Measurements from ENCODE around the gene ZNF580.

GRCh38 chr19:55672418-55672817, 31.6 kb downstream of the ZNF580 start:
- TF ChIP-seq CTCF (IDR thresholded peaks at IDR 0.05) (no peak), POLR2A (IDR thresholded peaks at IDR 0.05) (no peak)
